NB4 (cell line): ENCODE data around the gene METTL22.

ENCODE experiments used
- DNase-seq: peaks from one replicate; pipeline ENCODE4 v3.0.0; 2010; ENCODE audit warnings: low read depth
- H3K4me3 ChIP-seq: one replicate; pipeline ENCODE4 v1.5.1; 2011; ENCODE audit warnings: mild to moderate bottlenecking, low read depth, low read length, moderate library complexity
- MYC ChIP-seq: IDR thresholded peaks from 2 replicates; pipeline ENCODE4 v1.6.1; 2011; ENCODE audit warnings: low read depth, low read length
- POLR2A ChIP-seq: IDR thresholded peaks from 2 replicates; pipeline ENCODE4 v1.6.1; 2011; ENCODE audit warnings: mild to moderate bottlenecking; ENCODE audit not compliant: insufficient read length; ENCODE audit errors: extremely low read depth
- TF ChIP-seq, protein P1 (sequence below): IDR thresholded peaks from 2 replicates; pipeline ENCODE4 v1.6.1; 2011; ENCODE audit warnings: low read depth, low read length
- TF ChIP-seq, protein P2 (sequence below): IDR thresholded peaks from one replicate; pipeline ENCODE4 v1.5.1; 2012; ENCODE audit warnings: low read depth, low read length

METTL22 gene

DNA sequence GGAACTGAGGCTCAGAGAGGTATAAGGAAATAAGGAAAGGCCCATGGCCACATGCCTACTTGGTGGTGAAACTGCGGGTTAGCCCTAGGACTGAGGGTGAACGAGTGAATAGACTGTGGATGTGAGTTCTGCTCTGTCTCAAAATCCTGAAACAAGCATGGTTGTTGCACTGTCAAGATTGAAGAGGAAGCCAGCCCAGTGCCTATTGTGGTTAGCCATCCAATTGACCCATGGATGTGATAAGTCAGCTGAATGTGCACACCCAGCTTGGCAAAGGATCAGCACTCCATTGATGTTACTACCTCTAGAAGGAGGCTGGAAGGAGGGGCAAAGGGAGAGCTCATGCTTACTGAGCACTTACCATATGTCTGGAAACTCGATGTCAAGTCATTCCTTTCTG is 35.6 kb upstream of the METTL22 start:
- no peak for DNase-seq
- H3K4me3 ChIP-seq, result no peak overlapping the region
- TF ChIP-seq POLR2A (no peak), MYC (no peak)
- TF ChIP-seq, protein P1, sequence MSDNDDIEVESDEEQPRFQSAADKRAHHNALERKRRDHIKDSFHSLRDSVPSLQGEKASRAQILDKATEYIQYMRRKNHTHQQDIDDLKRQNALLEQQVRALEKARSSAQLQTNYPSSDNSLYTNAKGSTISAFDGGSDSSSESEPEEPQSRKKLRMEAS, result no peak
- TF ChIP-seq, protein P2, sequence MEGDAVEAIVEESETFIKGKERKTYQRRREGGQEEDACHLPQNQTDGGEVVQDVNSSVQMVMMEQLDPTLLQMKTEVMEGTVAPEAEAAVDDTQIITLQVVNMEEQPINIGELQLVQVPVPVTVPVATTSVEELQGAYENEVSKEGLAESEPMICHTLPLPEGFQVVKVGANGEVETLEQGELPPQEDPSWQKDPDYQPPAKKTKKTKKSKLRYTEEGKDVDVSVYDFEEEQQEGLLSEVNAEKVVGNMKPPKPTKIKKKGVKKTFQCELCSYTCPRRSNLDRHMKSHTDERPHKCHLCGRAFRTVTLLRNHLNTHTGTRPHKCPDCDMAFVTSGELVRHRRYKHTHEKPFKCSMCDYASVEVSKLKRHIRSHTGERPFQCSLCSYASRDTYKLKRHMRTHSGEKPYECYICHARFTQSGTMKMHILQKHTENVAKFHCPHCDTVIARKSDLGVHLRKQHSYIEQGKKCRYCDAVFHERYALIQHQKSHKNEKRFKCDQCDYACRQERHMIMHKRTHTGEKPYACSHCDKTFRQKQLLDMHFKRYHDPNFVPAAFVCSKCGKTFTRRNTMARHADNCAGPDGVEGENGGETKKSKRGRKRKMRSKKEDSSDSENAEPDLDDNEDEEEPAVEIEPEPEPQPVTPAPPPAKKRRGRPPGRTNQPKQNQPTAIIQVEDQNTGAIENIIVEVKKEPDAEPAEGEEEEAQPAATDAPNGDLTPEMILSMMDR, result no peak

DNA sequence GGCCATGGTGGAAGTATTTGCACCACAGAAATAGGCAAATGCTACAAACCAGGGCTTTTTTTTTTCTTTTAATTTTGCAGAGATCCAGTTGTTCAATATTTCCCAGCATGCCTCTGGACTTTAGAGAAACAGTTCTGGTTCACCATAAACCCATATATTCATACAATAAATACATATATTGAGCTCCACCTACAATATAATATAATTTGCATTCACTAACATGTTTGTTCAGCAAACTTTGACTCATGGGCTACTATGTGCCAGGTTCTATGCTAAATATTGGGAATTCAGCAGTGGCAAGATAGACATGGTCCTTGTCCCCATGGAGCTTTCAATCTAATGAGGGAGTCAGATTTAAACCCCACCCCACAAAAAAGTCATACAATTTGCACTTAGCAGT is 34.4 kb upstream of the METTL22 start:
- no peak overlapping the region for H3K4me3 ChIP-seq
- no peak for TF ChIP-seq POLR2A
- DNase-seq, result no peak

DNA sequence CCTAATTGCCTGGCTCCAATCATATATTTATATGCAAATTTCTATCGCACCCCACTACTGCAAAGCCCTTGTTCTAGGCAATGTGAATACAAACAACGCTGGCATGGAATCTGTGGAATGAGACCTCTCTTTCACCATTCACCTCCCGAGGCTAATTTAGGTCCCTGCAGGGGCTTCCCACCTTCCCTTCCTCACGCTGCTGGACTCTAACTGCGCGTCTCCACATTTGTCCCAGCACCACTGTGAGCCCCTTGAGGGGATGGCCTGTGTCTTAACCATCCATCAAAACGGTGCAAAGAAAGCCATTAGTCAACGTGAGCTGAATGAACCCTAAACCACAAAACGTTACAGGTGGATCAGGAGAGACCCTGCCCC is 32.8 kb upstream of the METTL22 start:
- H3K4me3 ChIP-seq, result no peak overlapping the region
- DNase-seq, result no peak
- TF ChIP-seq, protein P1, result no peak
- TF ChIP-seq POLR2A (no peak), MYC (no peak)
- TF ChIP-seq, protein P2, result no peak

DNA sequence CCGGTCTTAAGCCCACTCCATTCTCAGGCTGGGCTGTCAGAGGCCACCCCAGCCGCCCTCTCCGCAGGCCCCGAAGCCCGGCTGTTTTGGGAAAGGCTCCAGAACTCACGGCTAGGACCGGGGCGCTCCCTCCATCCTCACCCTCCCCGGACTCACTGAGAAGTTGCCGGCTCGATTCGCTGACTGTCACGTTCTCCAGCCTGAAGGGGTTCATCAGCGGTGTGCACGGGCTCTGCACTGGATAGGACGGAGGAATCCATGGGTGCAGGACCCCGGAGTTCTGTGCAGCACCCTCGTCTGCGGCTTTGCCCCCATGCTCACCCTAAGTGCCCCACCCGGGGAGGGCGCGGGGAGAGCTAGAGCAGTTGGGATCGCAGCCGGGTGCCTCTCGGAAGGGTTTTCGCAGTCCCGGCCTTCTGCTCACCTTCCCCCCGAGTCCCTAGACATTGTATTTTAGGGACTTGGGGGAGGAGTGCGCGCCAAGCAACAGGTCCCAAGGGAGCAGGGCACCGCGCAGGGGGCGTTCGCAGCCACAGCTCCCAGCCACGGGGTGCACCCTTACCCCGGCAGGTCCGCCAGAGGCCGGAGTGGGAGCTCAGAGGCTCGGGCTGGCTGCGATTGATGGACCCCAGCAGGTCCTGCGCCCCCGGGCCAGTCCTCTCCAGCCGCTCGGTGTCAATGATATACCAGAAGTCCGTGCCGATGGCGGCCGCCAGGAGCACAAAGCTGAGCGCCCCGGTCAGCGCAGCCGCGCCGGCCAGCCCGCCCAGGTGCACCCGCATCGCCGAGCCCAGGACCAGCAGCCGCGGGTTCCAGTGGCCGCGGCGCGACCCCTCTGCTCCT is 32.2 kb upstream of the METTL22 start:
- TF ChIP-seq, protein P2, result no peak
- no peak for TF ChIP-seq MYC
- no peak for TF ChIP-seq POLR2A
- TF ChIP-seq, protein P1, result no peak
- DNase-seq, result no peak
- no peak overlapping the region for H3K4me3 ChIP-seq

DNA sequence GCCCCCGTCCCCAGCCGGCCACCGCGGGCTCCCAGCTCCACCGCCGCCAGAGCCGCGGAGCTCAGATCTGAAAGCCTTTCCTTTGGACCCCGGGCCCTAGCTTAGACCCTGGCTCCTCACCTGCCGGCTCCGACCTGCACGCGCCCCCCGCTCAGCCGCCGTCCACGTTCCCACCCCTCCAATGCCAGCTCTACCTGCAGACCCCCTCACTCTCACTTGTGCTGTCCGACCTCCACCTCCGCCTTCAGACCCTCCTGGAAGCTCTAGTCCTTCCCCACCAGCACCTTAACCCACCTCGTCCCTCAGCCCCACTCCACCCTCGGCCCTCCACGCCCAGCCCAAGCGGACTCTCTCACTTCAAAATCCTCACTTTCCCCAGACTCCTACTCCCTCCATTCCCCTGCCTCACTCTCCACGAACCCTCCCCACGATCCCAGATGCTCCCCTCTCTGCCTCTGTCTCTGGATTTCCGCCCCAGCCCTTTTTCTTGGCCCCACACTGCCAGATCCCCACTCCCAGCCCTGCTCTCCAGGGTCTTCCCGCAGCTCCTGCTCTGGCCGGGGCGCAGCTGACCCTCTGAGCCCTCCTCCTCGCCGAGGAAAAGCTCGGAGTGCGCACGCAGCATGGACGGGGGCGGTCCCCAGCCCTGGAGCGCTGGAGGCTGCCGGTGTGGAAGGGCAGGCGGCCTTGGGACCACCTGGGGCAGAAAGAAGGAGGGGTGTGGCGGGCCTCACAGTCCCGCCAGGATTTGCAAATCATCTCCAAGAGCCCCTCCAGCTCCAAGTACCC is 31.4 kb upstream of the METTL22 start, which contains the start of gene TMEM114:
TSS of gene TMEM114 (minus strand) at position 612 of the 789 bp plus-strand sequence. CDS start 673 bp downstream, outside the sequence.
- TF ChIP-seq MYC (no peak), POLR2A (no peak)
- TF ChIP-seq, protein P1, result no peak
- TF ChIP-seq, protein P2, result no peak
- H3K4me3 ChIP-seq, result no peak within 1 kb of the TSS
- no peak for DNase-seq

DNA sequence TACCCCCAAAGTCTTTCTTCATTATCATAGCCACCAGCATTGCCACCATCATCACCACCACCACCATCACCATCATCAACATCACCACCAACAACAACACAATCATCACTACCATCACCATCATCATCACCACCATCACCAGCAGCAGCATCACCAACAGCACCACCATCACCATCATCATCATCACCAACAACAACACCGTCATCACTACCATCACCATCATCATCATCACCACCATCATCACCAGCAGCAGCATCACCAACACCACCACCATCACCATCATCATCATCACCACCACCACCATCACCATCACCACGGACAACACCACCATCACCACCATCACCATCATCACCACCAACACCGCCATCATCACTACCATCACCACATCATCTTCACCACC is 30.7 kb upstream of the METTL22 start:
- TF ChIP-seq MYC, result no peak
- TF ChIP-seq POLR2A, result no peak
- TF ChIP-seq, protein P1, result no peak
- TF ChIP-seq, protein P2, result no peak
- no peak for DNase-seq
- H3K4me3 ChIP-seq, result no peak overlapping the region
